Stimulated activated CD4-positive, alpha-beta T cell treated with anti-CD3 and anti-CD28 coated beads, Interleukin-12 subunit alpha, Interleukin-12 subunit beta, amount 100 ng/mL, for 24 hours (primary cell): ENCODE measurements around the gene TCEA3.
A peak's percentile ranks its signal among the peaks of the same experiment; 100 is the strongest.

Experiments
- DNase-seq, 2 experiments: peaks; one replicate each; pipeline ENCODE4 v3.0.0-alpha.2; 2020; ENCODE audit warnings: low read depth in 2 of 2

The TCEA3 gene

GRCh38 chr1:23421343-23421742 is 3.2 kb downstream of the TCEA3 start:
- DNase-seq, result no peak

GRCh38 chr1:23420778-23421177 is 3.8 kb downstream of the TCEA3 start:
- no peak for DNase-seq

GRCh38 chr1:23419180-23419579 is 5.4 kb downstream of the TCEA3 start:
- no peak for DNase-seq

GRCh38 chr1:23417570-23417969 is 7.0 kb downstream of the TCEA3 start:
- no peak for DNase-seq

- no peak for DNase-seq
Observed at GRCh38 chr1:23416964-23417363, 7.6 kb downstream of the TCEA3 start.

GRCh38 chr1:23408797-23409290 is 15.7 kb downstream of the TCEA3 start:
- no peak for DNase-seq

- no peak for DNase-seq
Observed at GRCh38 chr1:23407016-23407630, 17.4 kb downstream of the TCEA3 start.

GRCh38 chr1:23405946-23406345 is 18.6 kb downstream of the TCEA3 start:
- no peak for DNase-seq

GRCh38 chr1:23403735-23404486 is 20.6 kb downstream of the TCEA3 start:
- peak; percentile 73 to 89 for DNase-seq

- DNase-seq, result no peak
Observed at GRCh38 chr1:23403355-23403734, 21.2 kb downstream of the TCEA3 start.

GRCh38 chr1:23403038-23403336 is 21.6 kb downstream of the TCEA3 start:
- DNase-seq, result no peak

- no peak for DNase-seq
Observed at GRCh38 chr1:23402286-23403037, 22.1 kb downstream of the TCEA3 start.

- DNase-seq, result no peak
Observed at GRCh38 chr1:23401313-23401712, 23.2 kb downstream of the TCEA3 start.

- DNase-seq, result no peak
Observed at GRCh38 chr1:23400324-23401114, 24.0 kb downstream of the TCEA3 start.

GRCh38 chr1:23399229-23399628 is 25.3 kb downstream of the TCEA3 start:
- no peak for DNase-seq

GRCh38 chr1:23397908-23398307 is 26.6 kb downstream of the TCEA3 start:
- DNase-seq, result no peak

- no peak for DNase-seq
Observed at GRCh38 chr1:23396380-23396779, 28.2 kb downstream of the TCEA3 start.

- no peak for DNase-seq
Observed at GRCh38 chr1:23395849-23396248, 28.7 kb downstream of the TCEA3 start.

- DNase-seq, result no peak
Observed at GRCh38 chr1:23395154-23395724, 29.3 kb downstream of the TCEA3 start.

- no peak for DNase-seq
Observed at GRCh38 chr1:23394684-23395083, 29.9 kb downstream of the TCEA3 start.

- DNase-seq, result no peak
Observed at GRCh38 chr1:23394181-23394580, 30.4 kb downstream of the TCEA3 start.

- DNase-seq, result no peak
Observed at GRCh38 chr1:23393706-23394105, 30.8 kb downstream of the TCEA3 start.
